ENCODE measurements around the gene TRIP12. TPM values are rescaled to one million over a fixed set of nuclear protein-coding genes. Genes with fewer than 3 reads are reported as not detected.
"Not testable (repeated sequence)": the region's sequence is repeated elsewhere in the genome, so short reads cannot be mapped to it uniquely, and the experiment has no call there.

The TRIP12 gene
- total RNA-seq, 1 donor from 2014 or later, result 162 TPM

- DNase-seq (ENCODE audit: extremely low spot score in 2 of 2), result no peak
- intact Hi-C loops (cut with DNase I), result no loop called here
- no peak for TF ChIP-seq CTCF (IDR thresholded peaks at IDR 0.05)
- TF ChIP-seq POLR2A (IDR thresholded peaks at IDR 0.05), result no peak
- TF ChIP-seq POLR2AphosphoS5 (IDR thresholded peaks at IDR 0.05; ENCODE audit: insufficient read depth in 1 of 2, low read depth in 1 of 2), result no peak
- Histone ChIP-seq H3K4me3 (no peak overlapping the region), H3K27ac (peak overlapping the region; percentile 18), H3K9me3 (no peaks in the 10 kb centered on the region), H3K4me1 (peaks cover 14% of the 10 kb centered on the region), H3K27me3 (no peaks in the 10 kb centered on the region), H3K36me3 (peaks cover 0 to 64% of the 10 kb centered on the region in 2 donors)
Measured at GRCh38 chr2:229798446-229799155, 123.2 kb downstream of the TRIP12 start.

GRCh38 chr2:229795058-229795457 is 126.8 kb downstream of the TRIP12 start:
- intact Hi-C loops (cut with DNase I), result no loop called here
- peaks cover 5% of the 10 kb centered on the region for H3K4me1 ChIP-seq
- DNase-seq (ENCODE audit: extremely low spot score in 2 of 2), result no peak

GRCh38 chr2:229794636-229795035 is 127.2 kb downstream of the TRIP12 start:
- no peak for DNase-seq (ENCODE audit: extremely low spot score in 2 of 2)
- no peaks in the 10 kb centered on the region for H3K27me3 ChIP-seq
- intact Hi-C loops (cut with DNase I), result no loop called here
- no peak overlapping the region for H3K4me3 ChIP-seq
- peaks cover 5% of the 10 kb centered on the region for H3K4me1 ChIP-seq
- H3K27ac ChIP-seq, result no peak overlapping the region
- no peaks in the 10 kb centered on the region for H3K9me3 ChIP-seq
- TF ChIP-seq POLR2A (IDR thresholded peaks at IDR 0.05) (no peak), POLR2AphosphoS5 (IDR thresholded peaks at IDR 0.05; ENCODE audit: insufficient read depth in 1 of 2, low read depth in 1 of 2) (no peak), CTCF (IDR thresholded peaks at IDR 0.05) (no peak)
- peaks cover 0 to 79% of the 10 kb centered on the region in 2 donors for H3K36me3 ChIP-seq

More at GRCh38 chr2:229795058-229795457, 126.8 kb downstream of the TRIP12 start:
- Histone ChIP-seq H3K36me3 (peaks cover 0 to 79% of the 10 kb centered on the region in 2 donors), H3K9me3 (no peaks in the 10 kb centered on the region), H3K27ac (no peak overlapping the region), H3K4me3 (no peak overlapping the region), H3K27me3 (no peaks in the 10 kb centered on the region)
- no peak for TF ChIP-seq POLR2AphosphoS5 (IDR thresholded peaks at IDR 0.05; ENCODE audit: insufficient read depth in 1 of 2, low read depth in 1 of 2)
- TF ChIP-seq POLR2A (IDR thresholded peaks at IDR 0.05), result no peak

GRCh38 chr2:229786289-229786688 is 135.5 kb downstream of the TRIP12 start:
- H3K4me1 ChIP-seq; H3K27me3 ChIP-seq; intact Hi-C loops (cut with DNase I); H3K9me3 ChIP-seq; DNase-seq (ENCODE audit: extremely low spot score in 2 of 2); H3K4me3 ChIP-seq; H3K27ac ChIP-seq: not testable (repeated sequence)
- peaks cover 0 to 55% of the 10 kb centered on the region in 2 donors for H3K36me3 ChIP-seq

- Histone ChIP-seq H3K4me3 (no peak overlapping the region), H3K27me3 (no peaks in the 10 kb centered on the region), H3K36me3 (peaks cover 0 to 43% of the 10 kb centered on the region in 2 donors), H3K9me3 (no peaks in the 10 kb centered on the region), H3K27ac (no peak overlapping the region), H3K4me1 (peaks cover 6% of the 10 kb centered on the region)
- intact Hi-C loops (cut with DNase I), result no loop called here
- TF ChIP-seq POLR2A (IDR thresholded peaks at IDR 0.05), result no peak
- TF ChIP-seq POLR2AphosphoS5 (IDR thresholded peaks at IDR 0.05; ENCODE audit: insufficient read depth in 1 of 2, low read depth in 1 of 2), result no peak
- no peak for TF ChIP-seq CTCF (IDR thresholded peaks at IDR 0.05)
- DNase-seq (ENCODE audit: extremely low spot score in 2 of 2), result no peak
Measured at GRCh38 chr2:229784791-229785190, 137.0 kb downstream of the TRIP12 start.

GRCh38 chr2:229783108-229783721 is 138.6 kb downstream of the TRIP12 start:
- Histone ChIP-seq H3K4me3 (no peak overlapping the region), H3K4me1 (peaks cover 6% of the 10 kb centered on the region)
- intact Hi-C loops (cut with DNase I), result no loop called here

More at GRCh38 chr2:229783108-229783721, 138.6 kb downstream of the TRIP12 start:
- Histone ChIP-seq H3K27me3 (no peaks in the 10 kb centered on the region), H3K36me3 (peaks cover 0 to 43% of the 10 kb centered on the region in 2 donors), H3K27ac (no peak overlapping the region), H3K9me3 (no peaks in the 10 kb centered on the region)
- TF ChIP-seq POLR2A (IDR thresholded peaks at IDR 0.05), result no peak
- TF ChIP-seq CTCF (IDR thresholded peaks at IDR 0.05), result no peak
- no peak for TF ChIP-seq POLR2AphosphoS5 (IDR thresholded peaks at IDR 0.05; ENCODE audit: insufficient read depth in 1 of 2, low read depth in 1 of 2)
- DNase-seq (ENCODE audit: extremely low spot score in 2 of 2), result no peak
